GM23248 (cell line): ENCODE results near the gene POLR2I.

ENCODE experiments used
- EZH2 ChIP-seq: fragments of 200-600 bp; sonication (generic); IDR thresholded peaks from 2 replicates; pipeline ENCODE4 v1.6.1; 2018; ENCODE audit warnings: antibody characterized with exemption, mild to moderate bottlenecking; ENCODE audit not compliant: insufficient read depth, poor library complexity, severe bottlenecking
- EZH2phosphoT487 ChIP-seq: fragments of 200-600 bp; sonication (generic); IDR thresholded peaks from 2 replicates; pipeline ENCODE4 v1.6.1; 2018; ENCODE audit warnings: antibody characterized with exemption, moderate library complexity, mild to moderate bottlenecking, low read depth; ENCODE audit not compliant: insufficient read depth

DNA sequence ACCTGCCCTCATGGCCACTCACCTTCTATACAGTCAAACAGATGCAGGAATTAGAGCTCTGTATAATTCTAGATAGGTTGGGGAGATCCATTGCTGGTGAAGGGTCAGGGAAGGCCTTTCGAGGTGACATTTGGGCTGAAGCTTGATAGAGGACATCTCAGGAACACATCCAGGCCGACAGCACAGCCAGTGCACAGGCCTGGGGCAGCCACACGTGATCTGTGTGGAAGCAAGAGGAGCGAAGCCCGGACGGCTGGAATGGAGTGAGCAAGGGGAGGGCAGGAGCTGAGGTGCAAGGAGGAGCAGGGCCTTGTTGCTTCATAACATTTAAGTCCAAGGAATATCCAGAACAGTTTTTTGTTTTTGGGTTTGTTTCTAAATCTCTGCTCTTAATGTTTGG lies 8.2 kb downstream of the POLR2I start:
- TF ChIP-seq EZH2phosphoT487 (no peak), EZH2 (no peak)
